T47D (cell line): ENCODE results near the gene LCE3C.
"Not testable (repeated sequence)": the region's sequence is repeated elsewhere in the genome, so short reads cannot be mapped to it uniquely, and the experiment has no call there.

Source experiments
- DNase-seq, 2 experiments: peaks; one replicate each; pipeline versions ENCODE4 v3.0.0 to v3.0.0-alpha.2; 2011 to 2012; ENCODE audit warnings: low read depth in 1 of 2, low spot score in 1 of 2
- JUND ChIP-seq: IDR thresholded peaks from 2 replicates; pipeline ENCODE4 v1.6.1; 2012; ENCODE audit warnings: low read depth
- in situ Hi-C: cut with HindIII; loops from 2 replicates; pipeline ENCODE4 v1.10.0; 2016; ENCODE audit warnings: low sequenced_read_pairs, low pct_unique_long_range_greater_than_20kb

Gene LCE3C

GRCh38 chr1:152599934-152600333, at the start of gene LCE3C:
TSS of gene LCE3C (plus strand) at chr1:152600234. CDS start at chr1:152600732, 498 bp downstream.
- no peak for TF ChIP-seq JUND
- DNase-seq, result no peak
- in situ Hi-C loops, result no loop called here

GRCh38 chr1:152565115-152565514, 34.9 kb upstream of the LCE3C start:
- peak in 1 of 2 experiments; percentile 0 for DNase-seq
- in situ Hi-C loops, result no loop called here
- no peak for TF ChIP-seq JUND

- peak in 1 of 2 experiments; percentile 2 for DNase-seq
These were observed 34.4 kb upstream of the LCE3C start for GRCh38 chr1:152565535-152566215.

GRCh38 chr1:152566681-152567080, 33.4 kb upstream of the LCE3C start, which contains the start of gene LCE3E:
TSS of gene LCE3E (minus strand) at chr1:152566780. CDS start at chr1:152566208, 572 bp downstream.
- in situ Hi-C loops, result no loop called here
- no peak for TF ChIP-seq JUND
- DNase-seq, result peak; percentile 1 to 7

More at GRCh38 chr1:152565535-152566215, 34.4 kb upstream of the LCE3C start:
- TF ChIP-seq JUND, result no peak
- in situ Hi-C loops, result no loop called here

GRCh38 chr1:152577168-152577567, 22.9 kb upstream of the LCE3C start:
- DNase-seq, result peak; percentile 1 to 2
- in situ Hi-C loops, result no loop called here
- no peak for TF ChIP-seq JUND

- DNase-seq, in situ Hi-C loops: not testable (repeated sequence)
These were observed 20.5 kb upstream of the LCE3C start for GRCh38 chr1:152579526-152579925.

GRCh38 chr1:152580433-152580832, 19.6 kb upstream of the LCE3C start, which contains the start of gene LCE3D:
TSS of gene LCE3D (minus strand) at chr1:152580516. CDS start at chr1:152579936, 580 bp downstream.
- DNase-seq, result peak; percentile 1 to 2
- in situ Hi-C loops, result no loop called here
- TF ChIP-seq JUND, result no peak

- in situ Hi-C loops, result no loop called here
- peak in 1 of 2 experiments; percentile 1 for DNase-seq
These were observed 17.4 kb upstream of the LCE3C start for GRCh38 chr1:152582647-152583046.

GRCh38 chr1:152585586-152585985, 14.4 kb upstream of the LCE3C start:
- in situ Hi-C loops, result no loop called here
- DNase-seq, result no peak
- no peak for TF ChIP-seq JUND

More at GRCh38 chr1:152582647-152583046, 17.4 kb upstream of the LCE3C start:
- TF ChIP-seq JUND, result no peak

- no peak for DNase-seq
- in situ Hi-C loops, result no loop called here
- no peak for TF ChIP-seq JUND
These were observed 3.0 kb upstream of the LCE3C start for GRCh38 chr1:152596986-152597385.

- in situ Hi-C loops, result no loop called here
- TF ChIP-seq JUND, result no peak
- DNase-seq, result no peak
These were observed 13.5 kb downstream of the LCE3C start, which contains the start of gene LCE3B for GRCh38 chr1:152613511-152613910. TSS of gene LCE3B (plus strand) at chr1:152613811. CDS start at chr1:152613811, 0 bp downstream.

- in situ Hi-C loops, result no loop called here
- DNase-seq, result peak in 1 of 2 experiments; percentile 0
- TF ChIP-seq JUND, result no peak
These were observed 22.0 kb downstream of the LCE3C start for GRCh38 chr1:152621993-152622392.

GRCh38 chr1:152622803-152623202, 22.8 kb downstream of the LCE3C start, which contains the start of gene LCE3A:
TSS of gene LCE3A (minus strand) at chr1:152623103. CDS start at chr1:152623103, 0 bp downstream.
- in situ Hi-C loops, result no loop called here
- peak in 1 of 2 experiments; percentile 1 for DNase-seq
- no peak for TF ChIP-seq JUND
